ENCODE data around the gene CD99. TPM values are rescaled to one million over a fixed set of nuclear protein-coding genes. Genes with fewer than 3 reads are reported as not detected.

Gene CD99
- total RNA-seq, 1 experiment from 2014 or later = 77.9 TPM

- no peaks in the 10 kb centered on the region for H3K4me1 Mint-ChIP-seq
- ChIA-PET POLR2A (no interaction called here), CTCF (no interaction called here)
- peaks cover 33% of the 10 kb centered on the region for H3K36me3 Mint-ChIP-seq
- H3K4me3 Mint-ChIP-seq = no peak overlapping the region
- no peaks in the 10 kb centered on the region; the same call in 1 of the 2 replicates for H3K27me3 Mint-ChIP-seq (ENCODE audit: low read depth)
- DNase-seq (ENCODE audit: low spot score) (no peak), ATAC-seq (no peak)
- no peak for TF ChIP-seq ZNF396 (CRISPR knock-in tag; IDR thresholded peaks at IDR 0.05; ENCODE audit: borderline replicate concordance)
- no peak for TF ChIP-seq ZNF263 (CRISPR knock-in tag; IDR thresholded peaks at IDR 0.05; ENCODE audit: low read depth)
- TF ChIP-seq CREB1 (CRISPR knock-in tag; IDR thresholded peaks at IDR 0.05) = no peak
- TF ChIP-seq ATF1 (CRISPR knock-in tag; IDR thresholded peaks at IDR 0.05) = no peak
- TF ChIP-seq OVOL2 (CRISPR knock-in tag; IDR thresholded peaks at IDR 0.05; ENCODE audit: borderline replicate concordance) = no peak
- TF ChIP-seq, protein P1, sequence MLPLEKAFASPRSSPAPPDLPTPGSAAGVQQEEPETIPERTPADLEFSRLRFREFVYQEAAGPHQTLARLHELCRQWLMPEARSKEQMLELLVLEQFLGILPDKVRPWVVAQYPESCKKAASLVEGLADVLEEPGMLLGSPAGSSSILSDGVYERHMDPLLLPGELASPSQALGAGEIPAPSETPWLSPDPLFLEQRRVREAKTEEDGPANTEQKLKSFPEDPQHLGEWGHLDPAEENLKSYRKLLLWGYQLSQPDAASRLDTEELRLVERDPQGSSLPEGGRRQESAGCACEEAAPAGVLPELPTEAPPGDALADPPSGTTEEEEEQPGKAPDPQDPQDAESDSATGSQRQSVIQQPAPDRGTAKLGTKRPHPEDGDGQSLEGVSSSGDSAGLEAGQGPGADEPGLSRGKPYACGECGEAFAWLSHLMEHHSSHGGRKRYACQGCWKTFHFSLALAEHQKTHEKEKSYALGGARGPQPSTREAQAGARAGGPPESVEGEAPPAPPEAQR (CRISPR knock-in tag; IDR thresholded peaks at IDR 0.05) = no peak
- no peak for TF ChIP-seq FOXK1 (CRISPR knock-in tag; IDR thresholded peaks at IDR 0.05)
- TF ChIP-seq, protein P2, sequence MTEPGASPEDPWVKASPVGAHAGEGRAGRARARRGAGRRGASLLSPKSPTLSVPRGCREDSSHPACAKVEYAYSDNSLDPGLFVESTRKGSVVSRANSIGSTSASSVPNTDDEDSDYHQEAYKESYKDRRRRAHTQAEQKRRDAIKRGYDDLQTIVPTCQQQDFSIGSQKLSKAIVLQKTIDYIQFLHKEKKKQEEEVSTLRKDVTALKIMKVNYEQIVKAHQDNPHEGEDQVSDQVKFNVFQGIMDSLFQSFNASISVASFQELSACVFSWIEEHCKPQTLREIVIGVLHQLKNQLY (CRISPR knock-in tag; IDR thresholded peaks at IDR 0.05) = no peak
- no peak for TF ChIP-seq ATF6 (CRISPR knock-in tag; IDR thresholded peaks at IDR 0.05)
- no peak for TF ChIP-seq ELF4 (CRISPR knock-in tag; IDR thresholded peaks at IDR 0.05; ENCODE audit: low read depth)
- TF ChIP-seq, protein P3, sequence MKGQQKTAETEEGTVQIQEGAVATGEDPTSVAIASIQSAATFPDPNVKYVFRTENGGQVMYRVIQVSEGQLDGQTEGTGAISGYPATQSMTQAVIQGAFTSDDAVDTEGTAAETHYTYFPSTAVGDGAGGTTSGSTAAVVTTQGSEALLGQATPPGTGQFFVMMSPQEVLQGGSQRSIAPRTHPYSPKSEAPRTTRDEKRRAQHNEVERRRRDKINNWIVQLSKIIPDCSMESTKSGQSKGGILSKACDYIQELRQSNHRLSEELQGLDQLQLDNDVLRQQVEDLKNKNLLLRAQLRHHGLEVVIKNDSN (CRISPR knock-in tag; IDR thresholded peaks at IDR 0.05) = no peak
- TF ChIP-seq JAZF1 (CRISPR knock-in tag; IDR thresholded peaks at IDR 0.05) = no peak
- no peak for TF ChIP-seq NR3C1 (CRISPR knock-in tag; conservative IDR thresholded peaks at IDR 0.05; ENCODE audit: low read depth)
- no peak for TF ChIP-seq SP1 (CRISPR knock-in tag; conservative IDR thresholded peaks at IDR 0.05)
- no peak for TF ChIP-seq SMAD4 (CRISPR knock-in tag; IDR thresholded peaks at IDR 0.05)
- TF ChIP-seq CBFB (CRISPR knock-in tag; IDR thresholded peaks at IDR 0.05; ENCODE audit: low read depth) = no peak
- H3K27ac Mint-ChIP-seq = no peak overlapping the region; the same call in 1 of the 2 replicates
- H3K9me3 Mint-ChIP-seq = peaks cover 8% of the 10 kb centered on the region
These were observed 41.0 kb downstream of the CD99 start for GRCh38 chrX:2732076-2732475.

DNA sequence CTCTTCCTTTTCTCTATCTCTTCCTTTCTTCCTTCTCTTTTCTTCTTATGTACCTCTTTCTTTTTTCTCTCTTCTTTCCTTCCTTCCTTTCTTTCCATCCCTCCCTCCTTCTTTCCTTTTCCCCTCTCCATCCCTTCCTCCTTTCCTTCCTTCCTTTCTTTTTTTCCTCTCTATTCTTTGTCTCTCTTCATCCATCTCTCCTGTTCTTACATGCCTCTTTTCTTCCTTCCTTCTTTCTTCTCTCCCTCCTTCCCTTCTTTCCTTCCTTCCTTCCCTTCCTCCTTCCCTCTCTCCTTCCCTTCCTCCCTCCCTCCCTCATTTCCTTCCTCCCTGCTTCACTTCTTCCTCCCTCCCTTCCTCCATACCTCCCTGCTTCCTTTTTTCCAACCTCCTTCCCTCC is 41.6 kb downstream of the CD99 start:
- ChIA-PET CTCF (no interaction called here), POLR2A (no interaction called here)
- peaks cover 8% of the 10 kb centered on the region for H3K9me3 Mint-ChIP-seq
- DNase-seq (ENCODE audit: low spot score) = no peak
- peaks cover 33% of the 10 kb centered on the region for H3K36me3 Mint-ChIP-seq
- H3K4me1 Mint-ChIP-seq = no peaks in the 10 kb centered on the region
- H3K27me3 Mint-ChIP-seq (ENCODE audit: low read depth) = no peaks in the 10 kb centered on the region; the same call in 1 of the 2 replicates
- no peak overlapping the region for H3K4me3 Mint-ChIP-seq
- ATAC-seq = no peak
- no peak overlapping the region; the same call in 1 of the 2 replicates for H3K27ac Mint-ChIP-seq
- TF ChIP-seq FOXP1 (CRISPR knock-in tag; IDR thresholded peaks at IDR 0.05; ENCODE audit: borderline replicate concordance) (no peak), ZNF416 (CRISPR knock-in tag; IDR thresholded peaks at IDR 0.05) (no peak), ETV6 (CRISPR knock-in tag; IDR thresholded peaks at IDR 0.05) (no peak), ZBTB21 (CRISPR knock-in tag; IDR thresholded peaks at IDR 0.05; ENCODE audit: borderline replicate concordance) (no peak), NFYB (CRISPR knock-in tag; conservative IDR thresholded peaks at IDR 0.05; ENCODE audit: low read depth) (no peak), GRHL2 (CRISPR knock-in tag; IDR thresholded peaks at IDR 0.05; ENCODE audit: insufficient replicate concordance, severe bottlenecking) (no peak), MXD4 (CRISPR knock-in tag; IDR thresholded peaks at IDR 0.05; ENCODE audit: borderline replicate concordance) (no peak), SOX15 (CRISPR knock-in tag; IDR thresholded peaks at IDR 0.05) (no peak)
- TF ChIP-seq, protein P4, sequence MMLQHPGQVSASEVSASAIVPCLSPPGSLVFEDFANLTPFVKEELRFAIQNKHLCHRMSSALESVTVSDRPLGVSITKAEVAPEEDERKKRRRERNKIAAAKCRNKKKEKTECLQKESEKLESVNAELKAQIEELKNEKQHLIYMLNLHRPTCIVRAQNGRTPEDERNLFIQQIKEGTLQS (CRISPR knock-in tag; conservative IDR thresholded peaks at IDR 0.05) = no peak
- TF ChIP-seq, protein P5, sequence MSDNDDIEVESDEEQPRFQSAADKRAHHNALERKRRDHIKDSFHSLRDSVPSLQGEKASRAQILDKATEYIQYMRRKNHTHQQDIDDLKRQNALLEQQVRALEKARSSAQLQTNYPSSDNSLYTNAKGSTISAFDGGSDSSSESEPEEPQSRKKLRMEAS (CRISPR knock-in tag; IDR thresholded peaks at IDR 0.05) = no peak
- TF ChIP-seq, protein P6, sequence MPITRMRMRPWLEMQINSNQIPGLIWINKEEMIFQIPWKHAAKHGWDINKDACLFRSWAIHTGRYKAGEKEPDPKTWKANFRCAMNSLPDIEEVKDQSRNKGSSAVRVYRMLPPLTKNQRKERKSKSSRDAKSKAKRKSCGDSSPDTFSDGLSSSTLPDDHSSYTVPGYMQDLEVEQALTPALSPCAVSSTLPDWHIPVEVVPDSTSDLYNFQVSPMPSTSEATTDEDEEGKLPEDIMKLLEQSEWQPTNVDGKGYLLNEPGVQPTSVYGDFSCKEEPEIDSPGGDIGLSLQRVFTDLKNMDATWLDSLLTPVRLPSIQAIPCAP (CRISPR knock-in tag; IDR thresholded peaks at IDR 0.05) = no peak

Measured in WTC11 (cell line).